KOPT-K1 (cell line): ENCODE data around the gene KCNQ5.
"Not testable (repeated sequence)": the region's sequence is repeated elsewhere in the genome, so short reads cannot be mapped to it uniquely, and the experiment has no call there.

Source experiments
- H3K27ac ChIP-seq: fragments of 200-600 bp; sonication (generic); 2 replicates; pipeline ENCODE4 v1.5.1; 2016; ENCODE audit warnings: antibody characterized with exemption, mild to moderate bottlenecking, low read depth, low read length; ENCODE audit not compliant: poor library complexity, severe bottlenecking
- H3K36me3 ChIP-seq: fragments of 200-600 bp; sonication (generic); 2 replicates; pipeline ENCODE4 v1.5.1; 2017; ENCODE audit warnings: antibody characterized with exemption, mild to moderate bottlenecking, low read length, moderate library complexity; ENCODE audit not compliant: insufficient read depth
- H3K9me3 ChIP-seq: fragments of 200-600 bp; sonication (generic); 2 replicates; pipeline ENCODE4 v1.5.1; 2017; ENCODE audit warnings: antibody characterized with exemption, low read length, mild to moderate bottlenecking; ENCODE audit not compliant: insufficient read depth, poor library complexity, severe bottlenecking

KCNQ5 gene

GRCh38 chr6:73152556-73152955 is 530.7 kb downstream of the KCNQ5 start:
- Histone ChIP-seq H3K36me3 (no peaks in the 10 kb centered on the region), H3K27ac (no peak overlapping the region), H3K9me3 (no peaks in the 10 kb centered on the region)

- Histone ChIP-seq H3K27ac (no peak overlapping the region), H3K9me3 (no peaks in the 10 kb centered on the region), H3K36me3 (no peaks in the 10 kb centered on the region)
Measured at GRCh38 chr6:73152966-73153757, 531.3 kb downstream of the KCNQ5 start.

- Histone ChIP-seq H3K36me3 (no peaks in the 10 kb centered on the region), H3K27ac (no peak overlapping the region), H3K9me3 (no peaks in the 10 kb centered on the region)
Measured at GRCh38 chr6:73156793-73157767, 535.2 kb downstream of the KCNQ5 start.

- H3K9me3 ChIP-seq, result no peaks in the 10 kb centered on the region
- H3K27ac ChIP-seq, result no peak overlapping the region
- H3K36me3 ChIP-seq, result no peaks in the 10 kb centered on the region
Measured at GRCh38 chr6:73157870-73158269, 536.0 kb downstream of the KCNQ5 start.

GRCh38 chr6:73169111-73169510 is 547.2 kb downstream of the KCNQ5 start:
- H3K9me3 ChIP-seq, result no peaks in the 10 kb centered on the region
- no peaks in the 10 kb centered on the region for H3K36me3 ChIP-seq
- H3K27ac ChIP-seq, result no peak overlapping the region

- no peak overlapping the region for H3K27ac ChIP-seq
- no peaks in the 10 kb centered on the region for H3K9me3 ChIP-seq
- no peaks in the 10 kb centered on the region for H3K36me3 ChIP-seq
Measured at GRCh38 chr6:73169633-73170032, 547.8 kb downstream of the KCNQ5 start.

- Histone ChIP-seq H3K9me3 (no peaks in the 10 kb centered on the region), H3K27ac (no peak overlapping the region), H3K36me3 (no peaks in the 10 kb centered on the region)
Measured at GRCh38 chr6:73174646-73175045, 552.8 kb downstream of the KCNQ5 start.

GRCh38 chr6:73176057-73176456 is 554.2 kb downstream of the KCNQ5 start:
- Histone ChIP-seq H3K36me3 (no peaks in the 10 kb centered on the region), H3K27ac (no peak overlapping the region), H3K9me3 (no peaks in the 10 kb centered on the region)

GRCh38 chr6:73177221-73177944 is 555.5 kb downstream of the KCNQ5 start:
- H3K27ac ChIP-seq, result no peak overlapping the region
- H3K36me3 ChIP-seq, result no peaks in the 10 kb centered on the region
- H3K9me3 ChIP-seq, result no peaks in the 10 kb centered on the region

- no peaks in the 10 kb centered on the region for H3K36me3 ChIP-seq
- H3K27ac ChIP-seq, result no peak overlapping the region
- no peaks in the 10 kb centered on the region for H3K9me3 ChIP-seq
Measured at GRCh38 chr6:73180076-73180738, 558.3 kb downstream of the KCNQ5 start.

- no peak overlapping the region for H3K27ac ChIP-seq
- H3K9me3 ChIP-seq, result no peaks in the 10 kb centered on the region
- H3K36me3 ChIP-seq, result no peaks in the 10 kb centered on the region
Measured at GRCh38 chr6:73180763-73181619, 559.1 kb downstream of the KCNQ5 start.

GRCh38 chr6:73182021-73182607 is 560.2 kb downstream of the KCNQ5 start:
- H3K9me3 ChIP-seq, result no peaks in the 10 kb centered on the region
- H3K27ac ChIP-seq, result no peak overlapping the region
- H3K36me3 ChIP-seq, result no peaks in the 10 kb centered on the region

- not testable (repeated sequence) for H3K9me3 ChIP-seq
Measured at GRCh38 chr6:73193302-73193701, 571.4 kb downstream of the KCNQ5 start.

More at GRCh38 chr6:73193302-73193701, 571.4 kb downstream of the KCNQ5 start:
- not testable (repeated sequence) for H3K36me3 ChIP-seq, H3K27ac ChIP-seq
